ENCODE measurements around the gene ZNF860.

Gene ZNF860

DNA sequence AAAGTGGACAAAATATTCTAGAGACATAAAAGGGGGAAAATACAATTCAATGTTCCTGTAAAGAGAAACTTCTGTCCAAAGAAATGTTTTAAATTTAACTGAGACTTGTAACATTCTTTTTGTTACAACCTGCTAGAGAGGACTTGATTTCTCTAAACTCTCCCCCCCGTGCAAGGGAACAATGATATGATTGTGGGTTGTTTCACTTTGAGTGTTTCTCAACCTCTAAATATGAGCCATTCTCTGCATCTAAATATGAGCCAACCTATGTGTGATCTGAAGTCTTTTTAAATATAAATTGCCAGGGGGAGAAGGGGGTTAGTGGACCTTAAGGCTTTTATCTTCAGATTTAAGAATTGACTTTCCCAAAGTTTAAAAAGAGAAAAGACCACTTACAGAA, 14.6 kb downstream of the ZNF860 start:
- Histone ChIP-seq H3K9me3 (ENCODE audit: insufficient read depth, low read length) (peaks cover 25% of the 10 kb centered on the region), H3K9ac (ENCODE audit: insufficient read length, low read depth) (no peak overlapping the region), H3K4me3 (ENCODE audit: insufficient read length, low read depth) (no peak overlapping the region), H3K4me1 (ENCODE audit: insufficient read depth, insufficient read length) (no peaks in the 10 kb centered on the region), H3K27me3 (ENCODE audit: insufficient read depth, insufficient read length) (no peaks in the 10 kb centered on the region), H3K36me3 (ENCODE audit: insufficient read depth, insufficient read length, low read length) (no peaks in the 10 kb centered on the region)
- DNase-seq (ENCODE audit: low read depth, low spot score): no peak
- TF ChIP-seq SUZ12 (IDR thresholded peaks at IDR 0.05; ENCODE audit: extremely low read depth, insufficient read depth, insufficient read length): no peak
- TF ChIP-seq YY1 (IDR thresholded peaks at IDR 0.05; ENCODE audit: insufficient read depth, insufficient read length): no peak
- TF ChIP-seq ZNF274 (IDR thresholded peaks at IDR 0.05; ENCODE audit: low read depth, low read length): no peak

DNA sequence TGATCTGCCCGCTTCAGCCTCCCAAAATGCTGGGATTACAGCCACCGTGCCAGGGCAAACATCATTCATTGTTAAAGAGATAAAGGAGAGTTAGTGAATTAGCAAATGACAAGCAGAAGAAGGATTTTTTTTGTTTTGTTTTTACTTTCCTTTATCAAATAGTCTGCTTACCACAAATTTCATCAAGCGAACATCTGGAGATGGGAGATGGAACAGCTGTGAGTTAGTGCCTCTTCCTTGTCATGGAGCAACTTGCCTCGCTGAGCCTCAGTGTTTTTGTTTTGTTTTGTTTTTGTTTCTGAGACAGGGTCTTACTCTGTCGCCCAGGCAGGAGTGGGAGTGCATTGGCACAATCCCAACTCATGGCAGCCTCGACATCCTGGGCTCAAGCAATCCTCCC, 15.9 kb downstream of the ZNF860 start:
- no peak overlapping the region for H3K4me3 ChIP-seq (ENCODE audit: insufficient read length, low read depth)
- no peaks in the 10 kb centered on the region for H3K27me3 ChIP-seq (ENCODE audit: insufficient read depth, insufficient read length)
- H3K4me1 ChIP-seq (ENCODE audit: insufficient read depth, insufficient read length): no peaks in the 10 kb centered on the region
- H3K36me3 ChIP-seq (ENCODE audit: insufficient read depth, insufficient read length, low read length): no peaks in the 10 kb centered on the region
- no peak for TF ChIP-seq YY1 (IDR thresholded peaks at IDR 0.05; ENCODE audit: insufficient read depth, insufficient read length)
- no peak overlapping the region for H3K9ac ChIP-seq (ENCODE audit: insufficient read length, low read depth)
- peaks cover 14% of the 10 kb centered on the region; the same call in 1 of the 2 replicates for H3K9me3 ChIP-seq (ENCODE audit: insufficient read depth, low read length)
- no peak for DNase-seq (ENCODE audit: low read depth, low spot score)

DNA sequence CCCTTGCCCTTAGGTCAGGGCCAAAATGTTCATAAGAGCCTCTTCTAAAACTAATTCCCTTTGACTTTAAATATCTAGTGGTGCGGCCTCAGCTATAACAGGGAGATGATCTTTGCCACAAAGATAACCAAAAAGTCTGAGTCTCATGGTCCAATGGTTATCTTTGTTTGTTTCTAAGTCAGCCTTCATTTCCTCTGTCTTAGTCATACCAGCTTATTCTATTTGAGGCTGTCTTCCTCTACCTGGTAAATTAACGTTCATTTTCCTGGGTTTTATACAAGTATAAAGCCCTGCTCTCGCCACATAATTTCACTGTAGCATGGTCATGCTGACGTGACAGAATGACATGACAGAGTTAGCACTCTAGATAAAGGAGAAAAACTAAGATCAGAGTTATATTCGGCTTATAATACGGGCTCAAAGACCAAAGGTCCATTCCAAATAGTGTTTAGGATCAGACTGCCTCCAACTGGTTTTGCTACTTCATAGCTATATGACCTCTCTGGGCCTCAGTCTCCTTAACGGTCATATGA, 18.4 kb downstream of the ZNF860 start:
- no peak overlapping the region for H3K4me3 ChIP-seq (ENCODE audit: insufficient read length, low read depth)
- no peak for TF ChIP-seq YY1 (IDR thresholded peaks at IDR 0.05; ENCODE audit: insufficient read depth, insufficient read length)
- no peak for TF ChIP-seq SUZ12 (IDR thresholded peaks at IDR 0.05; ENCODE audit: extremely low read depth, insufficient read depth, insufficient read length)
- TF ChIP-seq ZNF274 (IDR thresholded peaks at IDR 0.05; ENCODE audit: low read depth, low read length): no peak
- H3K4me1 ChIP-seq (ENCODE audit: insufficient read depth, insufficient read length): peaks cover 4% of the 10 kb centered on the region
- no peak for DNase-seq (ENCODE audit: low read depth, low spot score)
- no peaks in the 10 kb centered on the region for H3K27me3 ChIP-seq (ENCODE audit: insufficient read depth, insufficient read length)
- H3K9ac ChIP-seq (ENCODE audit: insufficient read length, low read depth): no peak overlapping the region
- no peaks in the 10 kb centered on the region for H3K36me3 ChIP-seq (ENCODE audit: insufficient read depth, insufficient read length, low read length)
- H3K9me3 ChIP-seq (ENCODE audit: insufficient read depth, low read length): no peaks in the 10 kb centered on the region; the same call in 1 of the 2 replicates

DNA sequence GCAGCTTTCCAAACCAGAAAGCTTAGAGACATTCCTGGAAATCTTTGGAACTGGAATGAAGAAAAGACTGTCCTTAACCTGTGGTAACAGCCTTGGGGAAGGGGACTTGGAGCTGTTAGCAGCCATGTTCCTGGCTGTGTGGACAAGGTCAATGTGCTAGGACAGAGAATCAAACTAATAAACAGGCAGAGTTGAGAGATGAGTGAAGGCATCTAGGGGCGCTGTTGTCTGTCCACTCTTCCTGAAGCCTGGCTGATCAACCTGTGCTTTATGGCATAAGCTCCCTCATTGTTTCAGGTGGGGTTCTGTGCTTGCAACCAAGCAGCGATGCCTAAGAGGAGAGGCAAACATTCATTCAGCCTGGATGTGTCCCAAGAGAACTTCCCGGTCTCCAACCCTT, 19.3 kb downstream of the ZNF860 start:
- no peak overlapping the region for H3K4me3 ChIP-seq (ENCODE audit: insufficient read length, low read depth)
- no peak for TF ChIP-seq YY1 (IDR thresholded peaks at IDR 0.05; ENCODE audit: insufficient read depth, insufficient read length)
- TF ChIP-seq ZNF274 (IDR thresholded peaks at IDR 0.05; ENCODE audit: low read depth, low read length): no peak
- TF ChIP-seq SUZ12 (IDR thresholded peaks at IDR 0.05; ENCODE audit: extremely low read depth, insufficient read depth, insufficient read length): no peak
- DNase-seq (ENCODE audit: low read depth, low spot score): no peak
- H3K36me3 ChIP-seq (ENCODE audit: insufficient read depth, insufficient read length, low read length): no peaks in the 10 kb centered on the region
- peaks cover 4% of the 10 kb centered on the region for H3K4me1 ChIP-seq (ENCODE audit: insufficient read depth, insufficient read length)
- no peaks in the 10 kb centered on the region for H3K27me3 ChIP-seq (ENCODE audit: insufficient read depth, insufficient read length)
- H3K9me3 ChIP-seq (ENCODE audit: insufficient read depth, low read length): no peaks in the 10 kb centered on the region; the same call in 1 of the 2 replicates
- no peak overlapping the region for H3K9ac ChIP-seq (ENCODE audit: insufficient read length, low read depth)

DNA sequence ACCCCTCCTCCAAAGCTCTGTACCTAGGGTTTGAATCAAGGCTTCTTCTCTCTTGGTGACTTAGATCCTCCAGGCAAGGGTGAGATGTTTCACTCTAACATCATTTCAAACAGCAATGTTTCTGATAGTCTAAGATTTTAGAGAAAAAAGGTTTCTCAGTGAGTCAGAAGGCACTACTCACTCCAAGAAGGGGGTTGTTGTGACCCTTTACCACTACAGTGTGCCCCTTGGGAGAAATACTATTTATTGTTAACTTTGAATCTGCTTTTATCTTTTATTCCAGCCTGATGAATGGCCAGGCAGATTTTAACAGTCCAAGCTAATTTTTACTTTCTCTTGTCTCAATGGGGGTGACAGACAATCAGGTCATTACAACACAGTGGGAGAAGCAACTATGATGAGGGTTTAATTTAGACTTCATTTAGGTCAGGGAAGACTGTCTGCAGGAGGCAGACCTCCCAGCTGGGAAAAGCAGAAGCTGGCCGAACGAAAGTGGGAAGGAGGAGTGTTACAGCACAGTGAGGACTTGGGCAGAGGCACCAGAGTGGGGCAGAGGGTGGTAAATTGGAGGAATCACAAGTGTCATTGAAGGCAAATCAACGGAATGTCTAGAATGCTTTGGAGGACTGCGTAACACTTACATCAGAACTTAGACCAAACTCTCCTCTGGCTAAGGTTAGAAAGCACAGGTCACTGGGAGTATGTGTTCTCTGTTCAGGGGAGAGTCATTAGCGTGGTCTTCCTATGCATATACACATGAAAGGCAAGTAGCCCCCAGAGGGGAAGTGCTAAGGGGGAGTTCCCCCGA, 21.2 kb downstream of the ZNF860 start:
- H3K36me3 ChIP-seq (ENCODE audit: insufficient read depth, insufficient read length, low read length): no peaks in the 10 kb centered on the region

DNA sequence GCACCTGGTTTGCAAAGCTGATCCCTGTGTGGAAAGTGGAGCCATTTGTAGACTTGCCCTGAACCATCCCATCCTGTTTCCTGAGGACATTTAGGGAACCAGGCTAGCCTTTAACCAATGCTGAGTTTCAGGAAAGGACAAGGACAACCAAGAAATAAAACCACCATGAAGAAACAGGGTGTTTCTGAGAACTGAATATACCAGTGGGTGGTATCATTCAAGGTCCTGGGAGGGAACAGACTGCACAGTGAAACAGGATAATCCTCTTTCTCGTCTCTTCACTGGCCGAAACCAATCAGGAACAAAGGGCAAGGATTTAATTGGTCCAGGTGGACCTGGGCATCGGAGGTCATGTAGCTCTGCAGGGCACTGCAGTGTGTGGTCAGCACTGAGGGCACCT, 21.8 kb downstream of the ZNF860 start:
- TF ChIP-seq YY1 (IDR thresholded peaks at IDR 0.05; ENCODE audit: insufficient read depth, insufficient read length) (no peak), ZNF274 (IDR thresholded peaks at IDR 0.05; ENCODE audit: low read depth, low read length) (no peak), SUZ12 (IDR thresholded peaks at IDR 0.05; ENCODE audit: extremely low read depth, insufficient read depth, insufficient read length) (no peak)
- DNase-seq (ENCODE audit: low read depth, low spot score): no peak
- H3K4me1 ChIP-seq (ENCODE audit: insufficient read depth, insufficient read length): peaks cover 4% of the 10 kb centered on the region
- no peaks in the 10 kb centered on the region for H3K27me3 ChIP-seq (ENCODE audit: insufficient read depth, insufficient read length)
- no peaks in the 10 kb centered on the region for H3K36me3 ChIP-seq (ENCODE audit: insufficient read depth, insufficient read length, low read length)
- H3K9ac ChIP-seq (ENCODE audit: insufficient read length, low read depth): no peak overlapping the region
- no peaks in the 10 kb centered on the region; the same call in 1 of the 2 replicates for H3K9me3 ChIP-seq (ENCODE audit: insufficient read depth, low read length)
- H3K4me3 ChIP-seq (ENCODE audit: insufficient read length, low read depth): no peak overlapping the region

More for the DNA sequence above, 21.2 kb downstream of the ZNF860 start:
- Histone ChIP-seq H3K4me3 (ENCODE audit: insufficient read length, low read depth) (no peak overlapping the region), H3K9me3 (ENCODE audit: insufficient read depth, low read length) (no peaks in the 10 kb centered on the region; the same call in 1 of the 2 replicates), H3K9ac (ENCODE audit: insufficient read length, low read depth) (no peak overlapping the region), H3K27me3 (ENCODE audit: insufficient read depth, insufficient read length) (no peaks in the 10 kb centered on the region), H3K4me1 (ENCODE audit: insufficient read depth, insufficient read length) (peaks cover 4% of the 10 kb centered on the region)
- TF ChIP-seq ZNF274 (IDR thresholded peaks at IDR 0.05; ENCODE audit: low read depth, low read length) (no peak), YY1 (IDR thresholded peaks at IDR 0.05; ENCODE audit: insufficient read depth, insufficient read length) (no peak), SUZ12 (IDR thresholded peaks at IDR 0.05; ENCODE audit: extremely low read depth, insufficient read depth, insufficient read length) (no peak)
- no peak for DNase-seq (ENCODE audit: low read depth, low spot score)

DNA sequence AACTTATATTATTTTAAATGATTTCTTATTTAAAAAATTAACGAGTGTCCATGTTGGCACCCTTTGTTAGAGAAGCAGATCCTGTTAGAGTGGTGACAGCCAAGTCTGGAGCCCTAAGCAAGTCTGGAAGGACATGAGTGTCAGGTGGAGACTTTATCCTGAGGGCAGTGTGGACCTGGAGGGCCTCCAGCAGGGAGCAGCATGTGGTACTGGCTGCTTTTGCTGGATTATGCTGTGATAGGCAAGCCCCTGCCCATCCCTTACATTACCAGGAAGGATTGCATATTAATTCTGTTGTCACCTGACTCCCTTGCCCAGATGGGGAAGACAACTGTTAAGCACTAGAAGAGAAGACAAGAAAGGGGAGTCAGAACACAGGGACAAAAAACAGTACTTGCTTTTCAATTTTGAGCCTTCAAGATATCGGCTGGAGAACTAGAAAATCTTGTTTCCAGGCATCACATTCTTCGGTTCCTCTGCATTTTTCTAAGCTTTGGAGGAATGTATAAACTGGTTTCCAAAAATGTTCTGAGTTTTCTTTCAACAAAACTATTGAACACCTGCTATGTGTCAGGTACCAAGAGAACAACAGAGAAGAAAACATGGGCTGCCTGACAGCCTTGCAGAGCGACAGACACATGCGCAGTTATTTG, 22.7 kb downstream of the ZNF860 start:
- Histone ChIP-seq H3K4me3 (ENCODE audit: insufficient read length, low read depth) (no peak overlapping the region), H3K36me3 (ENCODE audit: insufficient read depth, insufficient read length, low read length) (no peaks in the 10 kb centered on the region), H3K27me3 (ENCODE audit: insufficient read depth, insufficient read length) (no peaks in the 10 kb centered on the region), H3K9ac (ENCODE audit: insufficient read length, low read depth) (no peak overlapping the region), H3K9me3 (ENCODE audit: insufficient read depth, low read length) (no peaks in the 10 kb centered on the region; the same call in 1 of the 2 replicates), H3K4me1 (ENCODE audit: insufficient read depth, insufficient read length) (peaks cover 4% of the 10 kb centered on the region)
- no peak for DNase-seq (ENCODE audit: low read depth, low spot score)
- TF ChIP-seq SUZ12 (IDR thresholded peaks at IDR 0.05; ENCODE audit: extremely low read depth, insufficient read depth, insufficient read length) (no peak), YY1 (IDR thresholded peaks at IDR 0.05; ENCODE audit: insufficient read depth, insufficient read length) (no peak), ZNF274 (IDR thresholded peaks at IDR 0.05; ENCODE audit: low read depth, low read length) (no peak)

Data from NT2/D1 (cell line).